H1 (cell line): ENCODE data around the gene TP53. TPM values are rescaled to one million over a fixed set of nuclear protein-coding genes. Genes with fewer than 3 reads are reported as not detected.
A peak's percentile ranks its signal among the peaks of the same experiment; 100 is the strongest.

Source experiments
- CTCF ChIA-PET: fragments of 300-600 bp; sonication (Branson Sonifier 250); formaldehyde crosslinking; loops from one replicate; lab custom pipeline; 2021; ENCODE audit not compliant: partially characterized antibody; lab: Charles Lee
- POLR2A ChIA-PET: fragments of 300-600 bp; sonication (Branson Sonifier 250); formaldehyde crosslinking; loops from one replicate; lab custom pipeline; 2021; ENCODE audit warnings: inconsistent platforms; ENCODE audit not compliant: partially characterized antibody; lab: Charles Lee
- DNase-seq, 2 experiments: peaks; one replicate each; pipeline versions ENCODE4 v3.0.0 to v3.0.0-alpha.2; 2010 to 2022; ENCODE audit warnings: low spot score in 2 of 2, low read depth in 1 of 2, mixed read lengths in 1 of 2
- FAIRE-seq: peaks from 2 replicates; lab custom pipeline; 2011; peaks lifted over from hg19 to GRCh38; lab: Jason Lieb, UNC
- H2AFZ ChIP-seq: 2 replicates; pipeline ENCODE4 v1.8.1; 2012; ENCODE audit warnings: low read length, inconsistent platforms
- H2AK5ac ChIP-seq: 2 replicates; pipeline ENCODE4 v1.6.1; 2013; ENCODE audit warnings: low read depth, low read length
- H2BK120ac ChIP-seq: replicated peaks from 2 replicates; pipeline ENCODE3; 2013; ENCODE audit warnings: low read depth, low read length, inconsistent platforms
- H2BK12ac ChIP-seq: 2 replicates; pipeline ENCODE4 v1.6.1; 2013; ENCODE audit warnings: low read depth, low read length
- H2BK15ac ChIP-seq: 2 replicates; pipeline ENCODE4 v1.6.1; 2013; ENCODE audit warnings: low read length
- H2BK20ac ChIP-seq: 2 replicates; pipeline ENCODE4 v1.6.1; 2013; ENCODE audit warnings: low read length
- H2BK5ac ChIP-seq: 2 replicates; pipeline ENCODE4 v1.6.1; 2013; ENCODE audit warnings: low read depth, low read length
- H3K14ac ChIP-seq: 2 replicates; pipeline ENCODE4 v1.6.1; 2013; ENCODE audit warnings: inconsistent platforms; ENCODE audit not compliant: insufficient read length
- H3K18ac ChIP-seq: 2 replicates; pipeline ENCODE4 v1.6.1; 2013; ENCODE audit warnings: low read length; ENCODE audit errors: extremely low read depth
- H3K23ac ChIP-seq: 2 replicates; pipeline ENCODE4 v1.6.1; 2013; ENCODE audit warnings: inconsistent platforms; ENCODE audit not compliant: insufficient read length
- H3K23me2 ChIP-seq: 2 replicates; pipeline ENCODE4 v1.6.1; 2013; ENCODE audit warnings: low read depth, low read length
- H3K27ac ChIP-seq: 2 replicates; pipeline ENCODE4 v1.6.1; 2011; ENCODE audit warnings: low read depth, low read length, inconsistent platforms
- H3K27me3 ChIP-seq, 4 experiments: replicated peaks in 1 of 4; 1 replicate in 1 of 4; 2 replicates in 3 of 4; pipeline versions ENCODE4 v1.6.1 to v1.8.1; 2011 to 2013; ENCODE audit warnings: low read length in 3 of 4, mild to moderate bottlenecking in 3 of 4, inconsistent platforms in 2 of 4, mixed read lengths in 2 of 4, moderate library complexity in 1 of 4; ENCODE audit not compliant: control insufficient read depth in 3 of 4, insufficient read depth in 3 of 4; ENCODE audit errors: extremely low read depth in 1 of 4
- H3K36me3 ChIP-seq, 4 experiments: 2 replicates each; pipeline versions ENCODE4 v1.6.1 to v1.8.1; 2011 to 2013; ENCODE audit warnings: mild to moderate bottlenecking in 4 of 4, low read length in 3 of 4, moderate library complexity in 2 of 4, control low read depth in 1 of 4, inconsistent platforms in 1 of 4; ENCODE audit not compliant: insufficient read depth in 4 of 4, control insufficient read depth in 2 of 4
- H3K4ac ChIP-seq: replicated peaks from 2 replicates; pipeline ENCODE3; 2013; ENCODE audit warnings: low read length, low read depth, mixed read lengths, inconsistent platforms; ENCODE audit not compliant: insufficient read length
- H3K4me1 ChIP-seq, 4 experiments: replicated peaks in 1 of 4; 1 replicate in 1 of 4; 2 replicates in 3 of 4; pipeline versions ENCODE4 v1.6.1 to v1.8.1; 2011 to 2013; ENCODE audit warnings: low read length in 3 of 4, inconsistent platforms in 2 of 4, mixed read lengths in 1 of 4; ENCODE audit not compliant: insufficient read depth in 4 of 4, control insufficient read depth in 3 of 4
- H3K4me2 ChIP-seq, 2 experiments: 2 replicates each; pipeline versions ENCODE4 v1.6.1 to v1.8.1; 2011 to 2013; ENCODE audit warnings: low read depth in 2 of 2, low read length in 2 of 2, control low read depth in 1 of 2, inconsistent platforms in 1 of 2, mild to moderate bottlenecking in 1 of 2; ENCODE audit not compliant: insufficient read depth in 1 of 2
- H3K4me3 ChIP-seq, 4 experiments: fragments of 200-600, 300-600 bp in 1 of 4; sonication (generic), shearing (Covaris generic), sonication (Bioruptor Twin) in 1 of 4; 2 replicates each; pipeline versions ENCODE4 v1.5.1 to v1.8.1; 2011 to 2016; ENCODE audit warnings: low read length in 4 of 4, low read depth in 3 of 4, control low read depth in 2 of 4, inconsistent platforms in 2 of 4, mild to moderate bottlenecking in 2 of 4, mixed read lengths in 1 of 4, moderate library complexity in 1 of 4; ENCODE audit not compliant: insufficient read depth in 2 of 4; ENCODE audit errors: extremely low read depth in 1 of 4
- H3K56ac ChIP-seq: replicated peaks from 2 replicates; pipeline ENCODE3; 2013; ENCODE audit warnings: low read depth, mild to moderate bottlenecking, mixed read lengths, low read length, inconsistent platforms; ENCODE audit not compliant: insufficient read length
- H3K79me1 ChIP-seq: 2 replicates; pipeline ENCODE4 v1.6.1; 2013; ENCODE audit warnings: low read depth, low read length, control low read depth
- H3K79me2 ChIP-seq, 2 experiments: 2 replicates each; pipeline versions ENCODE4 v1.6.1 to v1.8.1; 2012 to 2013; ENCODE audit warnings: low read length in 2 of 2, mild to moderate bottlenecking in 2 of 2, inconsistent platforms in 1 of 2; ENCODE audit not compliant: insufficient read depth in 2 of 2, control insufficient read depth in 1 of 2
- H3K9ac ChIP-seq, 4 experiments: replicated peaks in 1 of 4; 1 replicate in 1 of 4; 2 replicates in 3 of 4; pipeline versions ENCODE4 v1.6.1 to v1.8.1; 2011 to 2013; ENCODE audit warnings: low read depth in 3 of 4, low read length in 3 of 4, control low read depth in 2 of 4, mild to moderate bottlenecking in 2 of 4, moderate library complexity in 2 of 4, inconsistent platforms in 1 of 4; ENCODE audit errors: extremely low read depth in 1 of 4
- H3K9me3 ChIP-seq, 2 experiments: 2 replicates each; pipeline versions ENCODE4 v1.6.1 to v1.8.1; 2012 to 2013; ENCODE audit warnings: mild to moderate bottlenecking in 2 of 2, moderate library complexity in 2 of 2, control low read depth in 1 of 2, inconsistent platforms in 1 of 2, low read depth in 1 of 2, low read length in 1 of 2, mixed read lengths in 1 of 2; ENCODE audit not compliant: insufficient read depth in 2 of 2
- H4K20me1 ChIP-seq, 2 experiments: replicated peaks in 1 of 2; 2 replicates each; pipeline versions ENCODE3 to v1.8.1; 2011 to 2013; ENCODE audit warnings: inconsistent platforms in 2 of 2, low read length in 2 of 2, mild to moderate bottlenecking in 1 of 2; ENCODE audit not compliant: insufficient read depth in 2 of 2, control insufficient read depth in 1 of 2
- H4K5ac ChIP-seq: 2 replicates; pipeline ENCODE4 v1.6.1; 2013; ENCODE audit warnings: low read length, low read depth, mixed read lengths, inconsistent platforms; ENCODE audit not compliant: insufficient read length
- H4K8ac ChIP-seq: 2 replicates; pipeline ENCODE4 v1.8.0; 2013; ENCODE audit warnings: mild to moderate bottlenecking, moderate library complexity, low read length, inconsistent platforms; ENCODE audit not compliant: insufficient read depth; ENCODE audit errors: extremely low read depth
- H4K91ac ChIP-seq: replicated peaks from 2 replicates; pipeline ENCODE3; 2013; ENCODE audit warnings: low read length, mixed read lengths, inconsistent platforms; ENCODE audit not compliant: insufficient read length
- CHD1 ChIP-seq: IDR thresholded peaks from 2 replicates; pipeline ENCODE4 v1.6.1; 2012; ENCODE audit warnings: low read depth, low read length, improper control_type of control experiment
- NANOG ChIP-seq: IDR thresholded peaks from 2 replicates; pipeline ENCODE4 v1.6.1; 2011; ENCODE audit warnings: low read length, low read depth, mild to moderate bottlenecking, inconsistent platforms; ENCODE audit not compliant: insufficient read depth, poor library complexity, severe bottlenecking
- PHF8 ChIP-seq: fragments of 200-600 bp; sonication (generic); conservative IDR thresholded peaks from 2 replicates; pipeline ENCODE4 v1.7.1; 2012; ENCODE audit warnings: low read depth, mild to moderate bottlenecking, inconsistent platforms, low read length, moderate library complexity
- RAD21 ChIP-seq, 2 experiments: IDR thresholded peaks in 1 of 2; conservative IDR thresholded peaks in 1 of 2; 2 replicates each; pipeline ENCODE4 v1.6.1; 2011; ENCODE audit warnings: low read depth in 2 of 2, low read length in 2 of 2, improper control_type of control experiment in 1 of 2, inconsistent platforms in 1 of 2, mild to moderate bottlenecking in 1 of 2, moderate library complexity in 1 of 2
- RXRA ChIP-seq: IDR thresholded peaks from 2 replicates; pipeline ENCODE4 v1.6.1; 2011; ENCODE audit warnings: low read depth, mild to moderate bottlenecking, low read length, moderate library complexity; ENCODE audit not compliant: insufficient read depth
- SIN3A ChIP-seq, 2 experiments: IDR thresholded peaks in 1 of 2; conservative IDR thresholded peaks in 1 of 2; 2 replicates each; pipeline ENCODE4 v1.6.1; 2011 to 2012; ENCODE audit warnings: low read length in 2 of 2, improper control_type of control experiment in 1 of 2, low read depth in 1 of 2, mild to moderate bottlenecking in 1 of 2
- SP2 ChIP-seq: IDR thresholded peaks from 2 replicates; pipeline ENCODE4 v1.6.1; 2012; ENCODE audit warnings: mild to moderate bottlenecking, low read length, inconsistent platforms
- SUZ12 ChIP-seq: fragments of 200-600 bp; sonication (generic); IDR thresholded peaks from 2 replicates; pipeline ENCODE4 v1.6.1; 2012; ENCODE audit warnings: mild to moderate bottlenecking, inconsistent platforms, low read length, moderate library complexity, mixed read lengths
- WGBS, 2 experiments: shearing (Covaris generic) in 1 of 2; methylation state at CpG; one replicate each; pipeline versions ENCODE4 v1.1.6 to v1.1.7; 2013 to 2015; ENCODE audit warnings: low lambda C conversion rate in 2 of 2, mixed read lengths in 2 of 2, inconsistent platforms in 1 of 2, low coverage in 1 of 2, missing lambda C conversion rate in 1 of 2; ENCODE audit not compliant: insufficient replicate concordance in 2 of 2, insufficient coverage in 1 of 2, insufficient read length in 1 of 2; ENCODE audit errors: extremely low coverage in 1 of 2, missing lambda C conversion rate in 1 of 2; 5-methylcytosine and 5-hydroxymethylcytosine counted together
- polyA plus RNA-seq, 7 experiments: library from polyadenylated mRNA; depleted of rRNA in 3 of 7; stranded (reverse) in 5 of 7; unstranded in 2 of 7; fragments of >200 nt in 5 of 7; fragments of 200-250 nt in 2 of 7; gene quantifications; 1 replicate in 5 of 7; 2 replicates in 1 of 7; 4 replicates in 1 of 7; pipeline versions ENCODE4 v1.2.1 to v1.2.3, GENCODE V29; 2011 to 2013; ENCODE audit warnings: missing spikeins in 2 of 7, mixed read lengths in 2 of 7
- total RNA-seq: library from RNA; stranded (reverse); fragmentation: NEBNext Ultra II Directional; extraction: Animal tissue kit (Norgen Biotek cat#: 25700); gene quantifications from 2 replicates; pipeline ENCODE4 v1.2.1, GENCODE V29; 2021
- TF ChIP-seq, protein P1 (sequence below), 3 experiments: IDR thresholded peaks; 1 replicate in 2 of 3; 2 replicates in 1 of 3; pipeline versions ENCODE4 v1.5.1 to v1.6.1; 2011; ENCODE audit warnings: low read length in 3 of 3, mild to moderate bottlenecking in 3 of 3, inconsistent platforms in 2 of 3, low read depth in 1 of 3, moderate library complexity in 1 of 3; ENCODE audit not compliant: insufficient read depth in 1 of 3; ENCODE audit errors: control extremely low read depth in 1 of 3

The TP53 gene
- total and polyA plus RNA-seq, 2 of the 8 experiments (the other 6 are each of a cell fraction or from before 2014, with no cell fraction given) = 143 to 198 TPM

GRCh38 chr17:7673239-7673638 lies 14.1 kb downstream of the TP53 start:
- Histone ChIP-seq H2BK12ac (no peak overlapping the region), H3K4ac (no peak overlapping the region), H3K79me2 (peaks cover 0 to 4% of the 10 kb centered on the region in 2 experiments; a peak in 2 of 4 replicates), H3K79me1 (no peaks in the 10 kb centered on the region; the same call in 1 of the 2 replicates), H3K27me3 (no peaks in the 10 kb centered on the region), H3K23me2 (no peaks in the 10 kb centered on the region), H3K56ac (no peak overlapping the region), H3K4me2 (no peak overlapping the region), H3K14ac (no peak overlapping the region), H3K4me3 (no peak overlapping the region), H4K91ac (no peak overlapping the region), H4K5ac (no peak overlapping the region), H3K4me1 (peaks cover 5 to 15% (median 10%) of the 10 kb centered on the region in 4 experiments), H2BK15ac (no peak overlapping the region), H4K8ac (no peak overlapping the region), H2BK5ac (no peak overlapping the region), H3K18ac (no peak overlapping the region), H3K9me3 (peaks cover 5 to 13% of the 10 kb centered on the region in 2 experiments; a peak in 2 of 4 replicates), H3K36me3 (peaks cover 32 to 73% (median 59%) of the 10 kb centered on the region in 4 experiments), H3K23ac (no peak overlapping the region), H2AK5ac (no peak overlapping the region), H4K20me1 (peaks cover 0 to 2% of the 10 kb centered on the region in 2 experiments), H2BK120ac (no peak overlapping the region), H2AFZ (no peak overlapping the region), H3K9ac (no peak overlapping the region), H3K27ac (no peak overlapping the region), H2BK20ac (no peak overlapping the region)
- DNase-seq (peak in 1 of 2 experiments; percentile 89), FAIRE-seq (peak; percentile 48)
- 97% methylated on average over 2 of the region's 2 CpGs; no CpG with 5 or more reads in 1 of the 2 experiments for WGBS, 2 experiments
- CTCF ChIA-PET = interaction anchor here (0.6 to 15.7 kb wide), 22 partner anchors 9 to 110 kb away, joined by 3 to 332 read pairs (median 6); partner anchors contain the start of genes ATP1B2, EFNB3, FXR2 and MPDU1
- POLR2A ChIA-PET = interaction anchor here (0.6 to 79.4 kb wide), 5 partner anchors 7 to 99 kb away, joined by 3 to 2272 read pairs (median 36); partner anchors contain the start of genes ATP1B2, FXR2, MPDU1 and SAT2
- TF ChIP-seq RXRA (no peak), PHF8 (no peak), RAD21 (IDR thresholded peaks at IDR 0.05 in 1 of 2, conservative IDR thresholded peaks at IDR 0.05 in 1 of 2; ENCODE audit: low read depth in 2 of 2, low read length in 2 of 2) (peak; percentile 79 to 85), SIN3A (conservative IDR thresholded peaks at IDR 0.05 in 1 of 2, IDR thresholded peaks at IDR 0.05 in 1 of 2; ENCODE audit: low read depth in 1 of 2, low read length in 2 of 2) (no peak), CHD1 (no peak), NANOG (no peak), SUZ12 (no peak), SP2 (no peak)
- TF ChIP-seq, protein P1, sequence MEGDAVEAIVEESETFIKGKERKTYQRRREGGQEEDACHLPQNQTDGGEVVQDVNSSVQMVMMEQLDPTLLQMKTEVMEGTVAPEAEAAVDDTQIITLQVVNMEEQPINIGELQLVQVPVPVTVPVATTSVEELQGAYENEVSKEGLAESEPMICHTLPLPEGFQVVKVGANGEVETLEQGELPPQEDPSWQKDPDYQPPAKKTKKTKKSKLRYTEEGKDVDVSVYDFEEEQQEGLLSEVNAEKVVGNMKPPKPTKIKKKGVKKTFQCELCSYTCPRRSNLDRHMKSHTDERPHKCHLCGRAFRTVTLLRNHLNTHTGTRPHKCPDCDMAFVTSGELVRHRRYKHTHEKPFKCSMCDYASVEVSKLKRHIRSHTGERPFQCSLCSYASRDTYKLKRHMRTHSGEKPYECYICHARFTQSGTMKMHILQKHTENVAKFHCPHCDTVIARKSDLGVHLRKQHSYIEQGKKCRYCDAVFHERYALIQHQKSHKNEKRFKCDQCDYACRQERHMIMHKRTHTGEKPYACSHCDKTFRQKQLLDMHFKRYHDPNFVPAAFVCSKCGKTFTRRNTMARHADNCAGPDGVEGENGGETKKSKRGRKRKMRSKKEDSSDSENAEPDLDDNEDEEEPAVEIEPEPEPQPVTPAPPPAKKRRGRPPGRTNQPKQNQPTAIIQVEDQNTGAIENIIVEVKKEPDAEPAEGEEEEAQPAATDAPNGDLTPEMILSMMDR (IDR thresholded peaks at IDR 0.05; ENCODE audit: control extremely low read depth in 1 of 3, insufficient read depth in 1 of 3, low read depth in 1 of 3, low read length in 3 of 3) = peak in 2 of 3 experiments; percentile 66 to 74; a peak in 3 of 4 replicates
